ENCODE results near the gene A1BG. TPM values are rescaled to one million over a fixed set of nuclear protein-coding genes. Genes with fewer than 3 reads are reported as not detected.
"Not testable (repeated sequence)": the region's sequence is repeated elsewhere in the genome, so short reads cannot be mapped to it uniquely, and the experiment has no call there.

Gene A1BG
- total and polyA plus RNA-seq, 7 experiments from 2014 or later = 7.0 to 60.1 (median 16.2) TPM

DNA sequence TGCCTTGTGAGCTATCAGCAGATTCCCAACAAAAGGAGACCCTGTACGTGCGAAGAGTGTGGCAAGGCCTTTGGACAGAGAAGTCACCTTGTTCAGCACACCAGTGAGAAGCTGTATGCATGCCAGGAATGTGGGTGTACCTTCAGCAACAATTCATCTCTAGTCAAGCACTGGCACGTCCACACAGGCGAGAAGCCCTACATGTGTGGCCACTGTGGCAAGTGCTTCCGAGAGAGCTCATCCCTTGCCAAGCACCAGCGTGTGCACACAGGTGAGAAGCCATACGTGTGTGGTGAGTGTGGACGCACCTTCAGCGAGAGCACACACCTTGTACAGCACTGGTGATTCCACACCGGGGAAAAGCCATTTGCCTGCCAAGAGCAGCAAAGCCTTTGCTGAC is 34.1 kb downstream of the A1BG start:
- ATAC-seq = no peak
- CTCF ChIA-PET = interaction anchor here (0.6 kb wide), 2 partner anchors 165 to 174 kb away, joined by 3 to 4 read pairs; no protein-coding TSS in a partner anchor

GRCh38 chr19:58318297-58318696 is 35.0 kb downstream of the A1BG start:
- H3K36me3 ChIP-seq (ENCODE audit: control insufficient read depth in 2 of 3, insufficient read depth in 3 of 3, low read length in 3 of 3) = peaks cover 0 to 24% (median 6%) of the 10 kb centered on the region in 3 experiments
- Mint-ChIP-seq H3K27me3 (no peaks in the 10 kb centered on the region), H3K4me1 (no peaks in the 10 kb centered on the region), H3K36me3 (peaks cover 17 to 41% (median 28%) of the 10 kb centered on the region in 5 donors), H3K9me3 (peaks cover 0 to 6% (median 3%) of the 10 kb centered on the region in 11 donors), H3K4me3 (no peak overlapping the region), H3K27ac (no peak overlapping the region)
- H3K9me3 ChIP-seq (ENCODE audit: control insufficient read depth in 2 of 3, low read length in 3 of 3) = no peaks in the 10 kb centered on the region
- intact Hi-C loops (cut with micrococcal nuclease) = no loop called here
- CTCF ChIA-PET = no interaction called here
- no peak for ATAC-seq
- no peaks in the 10 kb centered on the region for H3K27me3 ChIP-seq (ENCODE audit: control insufficient read depth in 2 of 2, insufficient read depth in 2 of 2, low read length in 2 of 2)
- DNase-seq = no peak
- no peaks in the 10 kb centered on the region for H3K4me1 ChIP-seq (ENCODE audit: control insufficient read depth in 2 of 2, insufficient read depth in 2 of 2, low read length in 2 of 2)
- H3K4me3 ChIP-seq (ENCODE audit: low read length) = no peak overlapping the region
- POLR2A ChIA-PET = interaction anchor here (1.0 to 2.0 kb wide), 3 partner anchors 10 to 90 kb away, joined by 3 to 5 read pairs (median 4); partner anchors contain the start of gene ZNF544
- H3K27ac ChIP-seq (ENCODE audit: low read depth, low read length) = no peak overlapping the region

More for the DNA sequence above, 34.1 kb downstream of the A1BG start:
- no peaks in the 10 kb centered on the region for H3K9me3 ChIP-seq (ENCODE audit: control insufficient read depth in 2 of 3, low read length in 3 of 3)
- no peak overlapping the region for H3K4me3 ChIP-seq (ENCODE audit: low read length)
- no peaks in the 10 kb centered on the region for H3K4me1 ChIP-seq (ENCODE audit: control insufficient read depth in 2 of 2, insufficient read depth in 2 of 2, low read length in 2 of 2)
- Mint-ChIP-seq H3K9me3 (peaks cover 0 to 4% (median 3%) of the 10 kb centered on the region in 11 donors), H3K4me1 (no peaks in the 10 kb centered on the region), H3K27me3 (no peaks in the 10 kb centered on the region), H3K36me3 (peaks cover 12 to 32% (median 26%) of the 10 kb centered on the region in 5 donors), H3K4me3 (no peak overlapping the region), H3K27ac (no peak overlapping the region)
- no peak overlapping the region for H3K27ac ChIP-seq (ENCODE audit: low read depth, low read length)
- no peak for DNase-seq
- POLR2A ChIA-PET = interaction anchor here (1.1 to 2.0 kb wide), 2 partner anchors 11 to 91 kb away, joined by 4 to 5 read pairs; partner anchors contain the start of gene ZNF544
- H3K27me3 ChIP-seq (ENCODE audit: control insufficient read depth in 2 of 2, insufficient read depth in 2 of 2, low read length in 2 of 2) = no peaks in the 10 kb centered on the region
- peaks cover 0 to 15% (median 6%) of the 10 kb centered on the region in 3 experiments for H3K36me3 ChIP-seq (ENCODE audit: control insufficient read depth in 2 of 3, insufficient read depth in 3 of 3, low read length in 3 of 3)
- intact Hi-C loops (cut with micrococcal nuclease) = no loop called here

- no peaks in the 10 kb centered on the region for H3K4me1 ChIP-seq (ENCODE audit: control insufficient read depth in 2 of 2, insufficient read depth in 2 of 2, low read length in 2 of 2)
- Mint-ChIP-seq H3K9me3 (peaks cover 0 to 6% (median 3%) of the 10 kb centered on the region in 11 donors), H3K27ac (no peak overlapping the region), H3K36me3 (peaks cover 17 to 44% (median 31%) of the 10 kb centered on the region in 5 donors), H3K4me3 (no peak overlapping the region), H3K4me1 (no peaks in the 10 kb centered on the region), H3K27me3 (no peaks in the 10 kb centered on the region)
- H3K4me3 ChIP-seq (ENCODE audit: low read length) = no peak overlapping the region
- no peaks in the 10 kb centered on the region for H3K9me3 ChIP-seq (ENCODE audit: control insufficient read depth in 2 of 3, low read length in 3 of 3)
- DNase-seq (no peak), ATAC-seq (no peak)
- intact Hi-C loops (cut with micrococcal nuclease) = no loop called here
- POLR2A ChIA-PET = interaction anchor here (0.7 to 2.0 kb wide), 3 partner anchors 10 to 39 kb away, joined by 3 to 5 read pairs (median 3); no protein-coding TSS in a partner anchor
- no peaks in the 10 kb centered on the region for H3K27me3 ChIP-seq (ENCODE audit: control insufficient read depth in 2 of 2, insufficient read depth in 2 of 2, low read length in 2 of 2)
- H3K27ac ChIP-seq (ENCODE audit: low read depth, low read length) = no peak overlapping the region
- CTCF ChIA-PET = no interaction called here
- peaks cover 5 to 31% (median 10%) of the 10 kb centered on the region in 3 experiments for H3K36me3 ChIP-seq (ENCODE audit: control insufficient read depth in 2 of 3, insufficient read depth in 3 of 3, low read length in 3 of 3)
These were observed 35.7 kb downstream of the A1BG start for GRCh38 chr19:58317476-58318072.

GRCh38 chr19:58315580-58315979 is 37.7 kb downstream of the A1BG start:
- H3K36me3 ChIP-seq (ENCODE audit: control insufficient read depth in 2 of 3, insufficient read depth in 3 of 3, low read length in 3 of 3) = peaks cover 8 to 46% (median 11%) of the 10 kb centered on the region in 3 experiments
- H3K27me3 ChIP-seq (ENCODE audit: control insufficient read depth in 2 of 2, insufficient read depth in 2 of 2, low read length in 2 of 2) = no peaks in the 10 kb centered on the region
- ChIA-PET POLR2A (no interaction called here), CTCF (no interaction called here)
- H3K4me1 ChIP-seq (ENCODE audit: control insufficient read depth in 2 of 2, insufficient read depth in 2 of 2, low read length in 2 of 2) = no peaks in the 10 kb centered on the region
- H3K36me3 Mint-ChIP-seq = peaks cover 25 to 58% (median 41%) of the 10 kb centered on the region in 5 donors
- H3K4me3 Mint-ChIP-seq = no peak overlapping the region
- peaks cover 0 to 6% (median 3%) of the 10 kb centered on the region in 11 donors for H3K9me3 Mint-ChIP-seq
- ATAC-seq (no peak), DNase-seq (no peak)
- no peaks in the 10 kb centered on the region for H3K27me3 Mint-ChIP-seq
- intact Hi-C loops (cut with micrococcal nuclease) = no loop called here
- H3K27ac ChIP-seq (ENCODE audit: low read depth, low read length) = no peak overlapping the region
- no peak overlapping the region for H3K4me3 ChIP-seq (ENCODE audit: low read length)
- peaks cover 0 to 6% (median 2%) of the 10 kb centered on the region in 7 donors for H3K4me1 Mint-ChIP-seq
- H3K27ac Mint-ChIP-seq = no peak overlapping the region
- no peaks in the 10 kb centered on the region for H3K9me3 ChIP-seq (ENCODE audit: control insufficient read depth in 2 of 3, low read length in 3 of 3)

DNA sequence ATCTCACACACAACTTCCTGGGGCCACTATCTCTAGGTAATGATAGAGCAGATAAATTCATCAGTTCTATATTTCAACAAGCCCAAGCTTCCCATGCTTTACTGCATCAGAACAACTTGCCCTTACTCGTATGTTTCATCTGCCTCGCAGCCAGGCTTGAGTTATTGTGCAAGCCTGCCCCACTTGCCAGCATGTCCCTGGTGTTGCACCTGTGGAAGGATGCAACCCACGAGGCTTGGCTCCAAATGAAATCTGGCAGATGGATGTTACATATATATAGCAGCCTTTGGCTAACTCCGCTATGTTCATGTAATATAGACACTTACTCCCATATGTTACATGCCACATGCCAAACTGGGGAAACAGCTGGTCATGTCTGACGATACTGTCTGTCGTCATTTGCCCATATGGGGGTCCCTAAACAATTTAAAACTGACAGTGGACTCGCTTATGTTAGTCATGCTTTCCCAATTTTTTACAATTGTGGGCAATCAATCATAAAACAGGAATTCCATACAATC is 41.9 kb downstream of the A1BG start:
- Mint-ChIP-seq H3K27me3 (no peaks in the 10 kb centered on the region), H3K27ac (peak overlapping the region in 1 of 9 donors; percentile 4), H3K4me3 (no peak overlapping the region), H3K9me3 (peaks cover 0 to 8% (median 3%) of the 10 kb centered on the region in 11 donors), H3K4me1 (peaks cover 16 to 42% (median 34%) of the 10 kb centered on the region in 7 donors), H3K36me3 (peaks cover 38 to 90% (median 70%) of the 10 kb centered on the region in 5 donors)
- Histone ChIP-seq H3K36me3 (ENCODE audit: control insufficient read depth in 2 of 3, insufficient read depth in 3 of 3, low read length in 3 of 3) (peaks cover 8 to 73% (median 11%) of the 10 kb centered on the region in 3 experiments), H3K4me1 (ENCODE audit: control insufficient read depth in 2 of 2, insufficient read depth in 2 of 2, low read length in 2 of 2) (peaks cover 6 to 7% of the 10 kb centered on the region in 2 donors), H3K27ac (ENCODE audit: low read depth, low read length) (no peak overlapping the region), H3K27me3 (ENCODE audit: control insufficient read depth in 2 of 2, insufficient read depth in 2 of 2, low read length in 2 of 2) (no peaks in the 10 kb centered on the region), H3K4me3 (ENCODE audit: low read length) (no peak overlapping the region), H3K9me3 (ENCODE audit: control insufficient read depth in 2 of 3, low read length in 3 of 3) (no peaks in the 10 kb centered on the region)
- DNase-seq = no peak
- ChIA-PET CTCF (no interaction called here), POLR2A (no interaction called here)
- intact Hi-C loops (cut with micrococcal nuclease) = loop anchor here in 1 of 2 donors (2.0 kb wide), 1 partner anchor 93 kb away; no protein-coding TSS in a partner anchor
- ATAC-seq = no peak

- H3K9me3 Mint-ChIP-seq; POLR2A ChIA-PET; H3K27ac ChIP-seq (ENCODE audit: low read depth, low read length); CTCF ChIA-PET; H3K9me3 ChIP-seq (ENCODE audit: control insufficient read depth in 2 of 3, low read length in 3 of 3); H3K4me3 ChIP-seq (ENCODE audit: low read length); H3K27me3 ChIP-seq (ENCODE audit: control insufficient read depth in 2 of 2, insufficient read depth in 2 of 2, low read length in 2 of 2); H3K27me3 Mint-ChIP-seq; DNase-seq; H3K4me3 Mint-ChIP-seq; H3K27ac Mint-ChIP-seq; ATAC-seq: not testable (repeated sequence)
- peaks cover 38 to 91% (median 76%) of the 10 kb centered on the region in 5 donors for H3K36me3 Mint-ChIP-seq
- H3K36me3 ChIP-seq (ENCODE audit: control insufficient read depth in 2 of 3, insufficient read depth in 3 of 3, low read length in 3 of 3) = peaks cover 8 to 71% (median 11%) of the 10 kb centered on the region in 3 experiments
- H3K4me1 ChIP-seq (ENCODE audit: control insufficient read depth in 2 of 2, insufficient read depth in 2 of 2, low read length in 2 of 2) = peaks cover 12 to 14% of the 10 kb centered on the region in 2 donors
- peaks cover 23 to 49% (median 40%) of the 10 kb centered on the region in 7 donors for H3K4me1 Mint-ChIP-seq
- intact Hi-C loops (cut with micrococcal nuclease) = loop anchor here in 1 of 2 donors (1.0 to 2.0 kb wide), 2 partner anchors 92 to 128 kb away; no protein-coding TSS in a partner anchor
These were observed 42.6 kb downstream of the A1BG start for GRCh38 chr19:58310685-58311084.
